Bronchial epithelial cell (primary cell): Measurements from ENCODE around the gene PRKCH. TPM values are rescaled to one million over a fixed set of nuclear protein-coding genes. Genes with fewer than 3 reads are reported as not detected.

ENCODE experiments used
- DNase-seq: peaks from one replicate; pipeline ENCODE4 v3.0.0-alpha.2; 2010; ENCODE audit warnings: low read depth
- FAIRE-seq: peaks from 2 replicates; lab custom pipeline; 2011; peaks lifted over from hg19 to GRCh38; lab: Jason Lieb, UNC
- H3K27me3 ChIP-seq: 2 replicates; pipeline ENCODE4 v1.5.1; 2011; ENCODE audit warnings: low read length; ENCODE audit not compliant: control insufficient read depth, insufficient read depth
- H3K36me3 ChIP-seq: 2 replicates; pipeline ENCODE4 v1.5.1; 2011; ENCODE audit warnings: low read length; ENCODE audit not compliant: control insufficient read depth, insufficient read depth
- H3K4me3 ChIP-seq: 2 replicates; pipeline ENCODE4 v1.5.1; 2011; ENCODE audit warnings: mild to moderate bottlenecking, low read depth, low read length, control low read depth
- total RNA-seq: library from RNA; depleted of rRNA; stranded (reverse); fragments of >200 nt; gene quantifications from 2 replicates; pipeline ENCODE4 v1.2.1, GENCODE V29; 2014
- TF ChIP-seq, protein P1 (sequence below): IDR thresholded peaks from 2 replicates; pipeline ENCODE4 v1.5.1; 2011; ENCODE audit warnings: mild to moderate bottlenecking, moderate library complexity, low read length, control low read depth, inconsistent platforms; ENCODE audit not compliant: insufficient read depth, severe bottlenecking

PRKCH gene
- total RNA-seq, 1 donor from 2014 or later, result 24.5 TPM

DNA sequence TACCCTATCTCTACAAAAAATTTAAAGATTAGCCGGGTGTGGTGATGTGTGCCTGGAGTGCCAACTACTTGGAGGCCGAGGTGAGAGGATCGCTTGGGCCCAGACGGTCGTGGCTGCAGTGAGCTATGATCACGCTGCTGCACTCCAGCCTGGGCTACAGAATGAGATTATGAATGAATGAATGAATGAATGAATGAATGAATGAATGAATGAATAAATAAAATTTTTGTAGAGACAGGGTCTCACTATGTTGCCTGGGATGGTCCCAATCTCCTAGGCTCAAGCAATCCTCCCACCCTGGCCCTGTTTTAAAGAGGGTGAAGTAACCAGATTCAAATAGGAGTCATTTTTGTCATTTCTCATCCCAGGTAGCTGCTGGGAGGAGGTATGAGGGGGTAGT is 197.7 kb downstream of the PRKCH start:
- DNase-seq (no peak), FAIRE-seq (no peak)
- Histone ChIP-seq H3K27me3 (no peaks in the 10 kb centered on the region), H3K36me3 (no peaks in the 10 kb centered on the region), H3K4me3 (no peak overlapping the region)
- TF ChIP-seq, protein P1, sequence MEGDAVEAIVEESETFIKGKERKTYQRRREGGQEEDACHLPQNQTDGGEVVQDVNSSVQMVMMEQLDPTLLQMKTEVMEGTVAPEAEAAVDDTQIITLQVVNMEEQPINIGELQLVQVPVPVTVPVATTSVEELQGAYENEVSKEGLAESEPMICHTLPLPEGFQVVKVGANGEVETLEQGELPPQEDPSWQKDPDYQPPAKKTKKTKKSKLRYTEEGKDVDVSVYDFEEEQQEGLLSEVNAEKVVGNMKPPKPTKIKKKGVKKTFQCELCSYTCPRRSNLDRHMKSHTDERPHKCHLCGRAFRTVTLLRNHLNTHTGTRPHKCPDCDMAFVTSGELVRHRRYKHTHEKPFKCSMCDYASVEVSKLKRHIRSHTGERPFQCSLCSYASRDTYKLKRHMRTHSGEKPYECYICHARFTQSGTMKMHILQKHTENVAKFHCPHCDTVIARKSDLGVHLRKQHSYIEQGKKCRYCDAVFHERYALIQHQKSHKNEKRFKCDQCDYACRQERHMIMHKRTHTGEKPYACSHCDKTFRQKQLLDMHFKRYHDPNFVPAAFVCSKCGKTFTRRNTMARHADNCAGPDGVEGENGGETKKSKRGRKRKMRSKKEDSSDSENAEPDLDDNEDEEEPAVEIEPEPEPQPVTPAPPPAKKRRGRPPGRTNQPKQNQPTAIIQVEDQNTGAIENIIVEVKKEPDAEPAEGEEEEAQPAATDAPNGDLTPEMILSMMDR, result no peak

DNA sequence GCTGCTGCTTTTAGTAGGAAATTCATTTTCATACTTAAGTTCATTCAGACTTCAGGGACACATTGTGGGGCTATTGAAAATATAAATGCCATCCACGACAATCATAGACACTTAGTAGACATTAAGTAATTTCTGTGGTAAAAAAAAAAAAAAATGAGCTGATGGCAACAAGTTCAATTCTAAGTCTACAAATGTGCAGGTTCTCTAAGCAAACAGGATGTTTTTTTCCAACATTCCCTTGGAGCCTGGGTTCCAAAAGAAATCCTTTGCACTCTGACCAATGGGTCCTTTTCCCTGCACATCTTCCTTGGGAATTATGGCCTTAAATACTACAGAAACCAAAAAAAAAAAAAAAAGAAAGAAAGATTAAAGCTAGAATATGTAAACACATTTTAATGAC is 198.4 kb downstream of the PRKCH start:
- no peak for DNase-seq
- TF ChIP-seq, protein P1, result no peak
- Histone ChIP-seq H3K36me3 (no peaks in the 10 kb centered on the region), H3K4me3 (no peak overlapping the region), H3K27me3 (no peaks in the 10 kb centered on the region)
- no peak for FAIRE-seq

DNA sequence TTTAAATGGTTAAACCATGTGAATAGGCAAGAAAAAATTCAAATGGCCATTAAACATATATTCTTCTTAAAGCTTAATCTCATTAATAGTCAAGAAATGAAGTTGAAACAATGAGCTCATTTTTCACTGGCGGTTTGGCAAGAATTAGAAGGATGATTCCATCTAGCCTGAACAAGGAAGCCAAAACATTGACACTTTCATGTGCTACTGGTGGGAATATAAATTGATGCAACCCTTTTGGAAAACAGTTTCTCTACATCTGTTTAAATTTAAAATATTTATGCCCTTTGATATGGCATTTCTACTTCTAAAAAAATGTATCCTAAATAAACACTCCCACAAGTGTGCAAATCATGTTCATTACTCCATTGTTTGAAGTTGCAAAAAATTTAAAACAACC is 199.2 kb downstream of the PRKCH start:
- DNase-seq (no peak), FAIRE-seq (no peak)
- Histone ChIP-seq H3K27me3 (no peaks in the 10 kb centered on the region), H3K36me3 (no peaks in the 10 kb centered on the region), H3K4me3 (no peak overlapping the region)
- TF ChIP-seq, protein P1, result no peak

DNA sequence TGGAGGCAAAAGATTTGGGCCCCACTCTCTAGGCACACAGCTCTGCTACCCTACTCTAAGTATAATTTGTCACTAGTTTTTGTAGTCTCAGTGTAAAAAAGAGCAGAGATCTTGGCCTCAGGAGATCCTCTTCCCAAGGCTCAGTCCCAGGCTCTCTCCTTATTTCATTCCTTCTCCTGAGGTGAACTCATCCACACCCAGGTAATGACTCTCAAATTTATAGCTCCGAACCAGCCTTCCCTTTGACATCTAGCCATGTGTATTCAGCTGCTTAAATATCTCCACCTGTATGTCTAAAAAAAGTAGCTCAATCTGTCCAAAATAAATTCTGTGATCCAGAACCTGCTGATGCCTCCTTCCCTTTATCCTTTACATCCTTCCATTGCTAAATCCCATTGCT is 200.4 kb downstream of the PRKCH start:
- no peak for FAIRE-seq
- H3K4me3 ChIP-seq, result no peak overlapping the region
- no peaks in the 10 kb centered on the region for H3K36me3 ChIP-seq
- DNase-seq, result no peak
- H3K27me3 ChIP-seq, result no peaks in the 10 kb centered on the region
- TF ChIP-seq, protein P1, result no peak

DNA sequence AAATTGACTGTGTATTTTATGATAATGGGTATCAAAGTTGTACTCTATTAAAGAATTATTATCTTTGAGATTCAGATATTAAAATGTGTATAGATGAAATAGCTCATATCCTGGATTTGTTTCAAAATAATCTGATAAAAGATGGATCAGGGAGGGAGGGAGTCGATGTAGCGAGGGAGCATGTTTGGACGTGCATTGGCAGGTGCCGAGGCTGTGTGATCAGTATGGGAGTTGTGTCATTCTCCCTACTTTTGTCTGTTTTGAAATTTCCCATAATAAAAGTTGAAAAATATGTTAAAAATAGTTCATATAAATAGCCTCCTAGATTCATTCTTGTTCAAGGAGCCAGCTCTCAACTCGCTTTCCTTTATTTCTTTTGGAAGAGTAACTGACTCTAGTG is 202.4 kb downstream of the PRKCH start:
- no peaks in the 10 kb centered on the region for H3K36me3 ChIP-seq
- TF ChIP-seq, protein P1, result no peak
- peak; percentile 82 for DNase-seq
- no peak for FAIRE-seq
- H3K27me3 ChIP-seq, result no peaks in the 10 kb centered on the region
- no peak overlapping the region for H3K4me3 ChIP-seq

DNA sequence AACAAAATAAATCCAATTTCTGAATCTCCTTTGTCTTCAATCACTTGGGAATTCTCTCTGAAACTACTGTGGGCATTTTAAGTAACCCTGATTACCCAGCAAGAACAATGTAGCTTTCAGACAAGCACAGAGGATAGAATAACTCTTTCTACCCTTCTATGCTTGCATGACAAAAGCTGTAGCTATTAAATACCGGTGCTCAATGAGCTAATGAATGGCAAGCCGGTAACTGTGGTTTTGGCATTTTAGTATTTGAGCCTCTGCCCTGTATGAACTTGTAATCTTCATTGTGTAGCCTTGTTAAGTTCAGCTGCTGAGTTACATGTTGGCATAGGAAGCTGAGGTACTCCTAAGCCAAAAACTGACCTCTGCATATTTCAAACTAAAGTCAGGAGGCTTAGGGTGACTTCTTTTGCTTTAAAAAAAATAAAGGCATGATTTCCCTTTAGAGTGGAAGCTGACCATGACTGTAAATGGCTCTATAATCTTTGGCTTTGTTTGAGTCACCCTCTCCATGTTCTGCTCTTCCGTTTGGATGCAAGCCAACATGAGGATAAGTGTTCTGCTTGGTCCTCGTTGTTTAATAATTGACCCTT is 202.9 kb downstream of the PRKCH start:
- no peak overlapping the region for H3K4me3 ChIP-seq
- no peak for FAIRE-seq
- TF ChIP-seq, protein P1, result no peak
- peak; percentile 87 for DNase-seq
- H3K36me3 ChIP-seq, result no peaks in the 10 kb centered on the region
- H3K27me3 ChIP-seq, result no peaks in the 10 kb centered on the region
